ENCODE measurements around the gene ZNF471. TPM values are rescaled to one million over a fixed set of nuclear protein-coding genes. Genes with fewer than 3 reads are reported as not detected.

ZNF471 gene
- total RNA-seq = 2.4 and 3.2 TPM in 2 replicates

DNA sequence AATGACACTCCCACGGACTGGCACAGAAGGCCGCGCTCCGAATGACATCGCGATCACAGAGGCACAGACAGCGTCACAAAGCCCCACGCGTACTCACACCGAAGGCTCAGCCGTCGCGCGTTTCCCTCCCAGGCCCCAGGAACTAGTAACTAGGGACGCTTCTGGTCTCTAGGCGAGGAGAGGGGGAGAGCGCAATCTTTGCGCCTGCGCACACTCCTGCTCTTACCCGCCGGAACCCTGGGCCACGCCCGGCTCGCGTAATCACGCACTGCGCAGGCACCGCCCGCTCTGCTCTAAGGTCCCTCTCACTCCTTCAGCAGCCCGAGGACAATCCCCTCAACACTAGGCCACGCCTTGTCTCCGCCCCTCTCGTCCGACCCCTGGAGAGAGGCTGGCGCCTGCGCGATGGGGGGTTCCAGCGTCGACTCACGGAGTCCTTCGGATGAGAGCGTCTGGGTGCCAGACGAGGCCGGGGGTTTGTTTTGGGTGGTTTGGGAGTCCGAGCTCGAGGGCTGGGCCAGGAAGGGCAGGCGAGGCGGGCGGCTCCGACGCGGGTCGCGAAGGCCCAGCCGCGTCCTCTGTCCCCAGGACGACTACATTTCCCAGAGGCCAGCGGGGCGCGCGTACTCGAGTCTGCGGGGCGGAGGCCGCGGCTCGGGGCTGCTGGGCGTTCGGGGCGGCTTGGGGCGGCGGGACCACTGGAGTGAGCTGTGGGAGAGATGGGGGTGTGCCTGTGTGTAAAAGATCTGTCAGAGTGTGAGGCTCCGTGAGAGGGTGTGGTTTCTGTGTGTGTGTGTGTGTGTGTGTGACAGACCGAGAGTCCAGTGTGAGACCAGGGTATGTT, at the start of gene ZNF471:
ZNF471 (plus strand) TSS at position 410 of the 844 bp plus-strand sequence. CDS start 3,717 bp downstream, outside the sequence.
- DNase-seq = peak; percentile 99

DNA sequence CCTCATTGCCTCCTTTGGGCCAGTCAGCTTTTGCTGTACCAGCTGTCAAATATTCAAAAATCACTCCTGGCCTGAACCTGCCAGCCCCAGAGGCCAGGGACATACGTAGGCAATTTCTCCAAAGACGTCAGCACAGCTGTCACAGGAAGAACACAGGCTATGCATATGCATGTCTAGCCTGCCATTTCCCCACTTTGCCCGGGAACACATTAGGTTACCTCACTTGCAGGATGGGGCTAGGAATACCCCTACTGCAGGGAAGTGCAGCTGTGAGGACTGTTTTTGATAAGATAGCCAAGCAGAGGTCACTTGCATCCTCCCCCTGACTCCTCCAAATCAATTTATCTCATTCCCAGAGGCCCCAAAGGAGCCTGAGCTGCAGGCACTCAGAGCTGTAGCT, 33.3 kb upstream of the ZNF471 start:
- DNase-seq = no peak

DNA sequence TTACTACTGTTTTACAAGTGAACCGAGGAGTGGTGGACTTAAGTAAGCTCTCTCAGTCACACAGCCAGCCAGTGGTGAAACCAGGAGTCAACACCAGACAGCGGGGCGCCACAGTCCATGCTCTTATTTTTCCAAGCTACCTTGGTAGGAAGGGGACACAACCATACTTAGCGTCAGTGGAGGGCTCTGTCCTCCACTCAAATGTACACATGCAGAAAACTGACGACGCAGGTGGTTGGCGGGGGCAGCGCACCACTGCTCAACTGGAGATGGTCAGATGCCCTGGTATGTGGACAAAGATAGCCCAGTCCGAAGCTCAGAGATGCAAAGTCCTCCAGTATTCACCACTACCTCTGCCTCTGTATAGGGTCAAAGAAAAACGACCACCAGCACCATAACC, 31.6 kb upstream of the ZNF471 start:
- DNase-seq = no peak

DNA sequence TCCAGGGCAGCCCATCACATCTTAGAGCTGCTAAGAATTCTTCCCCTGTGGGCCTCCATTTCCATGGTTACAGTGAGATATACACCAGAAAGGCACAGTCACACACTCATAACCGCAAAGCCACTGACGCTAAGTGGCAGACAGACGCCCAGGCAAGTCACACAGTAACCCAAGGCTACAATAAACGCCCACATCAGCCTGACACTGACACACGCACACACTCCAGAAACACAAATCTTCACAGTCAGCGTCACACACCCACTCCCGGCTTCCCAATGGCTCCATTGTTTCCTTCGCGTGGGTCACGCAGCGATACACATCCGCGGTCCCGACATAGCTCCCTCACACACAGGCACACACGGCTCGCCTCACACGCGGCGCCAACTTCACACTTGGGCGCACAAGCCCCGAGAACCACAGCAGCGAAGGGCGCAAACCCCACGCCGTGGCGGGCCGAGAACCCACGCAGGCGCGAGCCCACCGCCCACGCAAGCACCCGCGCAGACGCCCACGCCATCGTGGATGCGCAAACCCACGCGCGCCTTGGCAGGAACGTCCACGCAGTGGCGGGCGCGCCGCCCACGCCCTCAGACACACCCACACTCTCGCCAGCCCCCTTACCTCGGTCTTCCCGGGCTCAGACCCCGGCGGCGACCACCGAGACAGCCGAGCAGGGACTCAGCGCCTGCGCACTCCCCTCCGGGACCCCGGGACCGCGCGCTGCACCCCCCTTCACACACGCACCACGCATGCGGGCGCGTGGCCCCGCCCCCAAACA, 30.8 kb upstream of the ZNF471 start, which contains the start of gene ZNF667:
ZNF667 (minus strand) TSS at position 695 of the 778 bp plus-strand sequence. CDS start 14,975 bp downstream, outside the sequence.
- peak; percentile 11 for DNase-seq

DNA sequence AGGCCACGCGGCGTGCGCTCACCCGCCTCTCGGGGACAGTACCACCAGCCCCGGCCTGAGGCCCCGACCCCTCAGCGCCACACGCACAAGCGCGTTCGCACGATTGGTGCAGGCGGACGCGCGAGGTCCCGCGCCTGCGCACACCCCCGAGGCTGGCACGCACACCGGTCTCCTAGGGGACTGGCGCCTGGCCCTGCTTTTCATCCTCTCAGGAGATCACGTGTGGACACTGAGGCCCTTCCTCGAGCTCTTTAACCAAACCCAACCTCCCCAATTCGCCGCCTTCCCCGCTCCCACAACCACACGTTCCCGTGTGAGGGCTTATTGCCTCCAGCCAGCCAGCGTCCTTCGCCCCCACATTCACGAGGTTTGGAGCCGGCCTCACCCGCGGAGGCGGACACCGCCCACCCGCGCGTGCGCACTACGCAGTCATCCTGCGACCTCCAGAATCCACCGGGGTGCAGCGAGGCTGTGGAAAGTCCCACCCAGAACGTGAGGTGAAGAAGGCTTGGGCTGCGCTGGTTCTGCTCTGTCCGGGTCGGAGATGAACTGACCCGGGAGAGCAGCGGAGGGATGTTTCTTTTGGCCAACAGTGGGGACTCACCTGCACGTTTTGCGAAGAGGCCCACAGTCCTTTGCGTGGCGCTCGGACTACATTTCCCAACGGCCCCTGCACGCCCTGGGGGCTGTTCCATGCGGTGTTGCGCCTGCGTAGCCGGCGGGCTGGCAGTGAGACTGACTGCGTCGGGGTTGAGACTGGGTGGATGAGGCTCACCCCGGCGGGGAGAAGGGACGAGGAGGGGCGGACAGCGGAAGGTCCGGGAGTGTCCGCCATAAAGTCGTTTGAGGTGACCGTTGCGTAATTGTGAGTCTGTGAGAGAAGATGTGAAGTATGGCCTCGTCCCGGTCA, 30.0 kb upstream of the ZNF471 start:
- peak; percentile 83 for DNase-seq

DNA sequence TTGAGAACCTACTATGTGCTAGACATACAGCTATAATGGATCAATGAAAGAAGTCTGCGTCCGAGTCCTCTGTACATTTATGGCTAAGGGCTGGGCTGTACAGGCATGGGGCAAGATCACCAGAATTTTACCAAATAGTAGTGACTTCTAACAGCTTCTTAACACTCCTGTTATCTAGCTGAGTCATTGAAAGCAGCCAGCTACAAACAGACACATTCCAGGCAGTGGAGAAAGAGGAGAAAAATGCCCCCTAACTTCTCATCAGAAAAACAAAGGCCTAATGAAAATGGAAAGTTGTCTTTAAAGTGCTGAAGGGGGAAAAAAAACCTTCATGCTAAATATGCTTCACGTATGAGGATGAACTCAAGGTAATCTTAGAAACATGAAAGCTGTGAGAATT, 16.3 kb upstream of the ZNF471 start:
- no peak for DNase-seq

DNA sequence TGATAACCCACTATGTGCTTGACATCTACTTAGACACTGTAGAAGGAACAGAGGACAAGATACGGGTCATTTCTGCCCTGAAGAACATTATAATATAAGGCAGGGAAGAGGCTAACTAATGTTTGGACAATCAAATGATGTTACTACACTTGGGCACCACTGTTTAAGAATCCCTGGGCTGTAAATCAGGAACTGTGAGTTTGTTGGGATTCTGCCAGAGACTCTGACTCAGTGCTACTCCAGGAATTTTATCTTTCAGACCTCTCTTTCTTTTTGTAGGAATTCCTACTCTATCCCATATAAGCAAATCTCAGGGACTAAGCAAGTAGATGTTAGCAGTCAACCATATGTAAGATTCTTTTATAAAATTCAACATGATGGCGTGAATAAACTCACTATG, 3.1 kb upstream of the ZNF471 start:
- no peak for DNase-seq

DNA sequence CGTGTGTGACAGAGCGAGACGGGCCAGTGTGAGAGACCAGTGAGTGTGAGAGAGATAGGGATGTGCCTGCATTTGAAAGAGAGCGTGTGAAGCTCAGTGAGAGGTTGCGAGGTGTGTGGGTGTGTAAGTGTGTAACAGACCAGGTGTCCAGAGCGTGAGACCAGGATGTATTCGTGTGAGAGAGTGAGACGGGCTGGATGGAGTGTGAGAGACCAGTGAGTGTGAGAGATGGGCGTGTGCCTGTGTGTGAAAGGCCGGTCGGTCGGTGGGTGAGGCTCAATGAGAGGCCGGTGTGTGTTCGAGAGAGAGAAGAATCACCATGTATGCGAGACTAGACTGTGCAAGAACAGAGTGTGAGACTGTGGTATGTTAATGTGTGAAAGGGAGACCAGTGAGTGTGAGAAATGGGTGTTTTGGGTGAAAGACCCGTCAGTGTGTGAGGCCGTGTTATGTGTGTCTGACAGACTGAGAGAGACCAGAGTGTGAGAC, 679 bp downstream of the ZNF471 start:
- no peak for DNase-seq

DNA sequence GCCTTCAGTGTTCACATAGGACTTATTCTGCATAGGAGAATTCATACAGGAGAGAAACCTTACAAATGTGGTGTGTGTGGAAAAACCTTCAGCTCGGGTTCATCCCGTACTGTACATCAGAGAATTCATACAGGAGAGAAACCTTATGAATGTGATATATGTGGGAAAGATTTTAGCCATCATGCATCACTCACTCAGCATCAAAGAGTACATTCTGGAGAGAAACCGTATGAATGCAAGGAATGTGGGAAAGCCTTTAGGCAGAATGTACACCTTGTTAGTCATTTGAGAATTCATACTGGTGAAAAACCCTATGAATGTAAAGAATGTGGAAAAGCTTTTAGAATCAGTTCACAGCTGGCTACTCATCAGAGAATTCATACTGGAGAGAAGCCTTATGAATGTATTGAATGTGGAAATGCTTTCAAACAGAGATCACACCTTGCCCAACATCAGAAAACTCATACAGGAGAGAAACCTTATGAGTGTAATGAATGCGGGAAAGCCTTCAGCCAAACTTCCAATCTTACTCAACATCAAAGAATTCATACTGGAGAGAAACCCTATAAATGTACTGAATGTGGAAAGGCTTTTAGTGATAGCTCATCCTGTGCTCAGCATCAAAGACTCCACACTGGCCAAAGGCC, 17.7 kb downstream of the ZNF471 start:
- DNase-seq = no peak

DNA sequence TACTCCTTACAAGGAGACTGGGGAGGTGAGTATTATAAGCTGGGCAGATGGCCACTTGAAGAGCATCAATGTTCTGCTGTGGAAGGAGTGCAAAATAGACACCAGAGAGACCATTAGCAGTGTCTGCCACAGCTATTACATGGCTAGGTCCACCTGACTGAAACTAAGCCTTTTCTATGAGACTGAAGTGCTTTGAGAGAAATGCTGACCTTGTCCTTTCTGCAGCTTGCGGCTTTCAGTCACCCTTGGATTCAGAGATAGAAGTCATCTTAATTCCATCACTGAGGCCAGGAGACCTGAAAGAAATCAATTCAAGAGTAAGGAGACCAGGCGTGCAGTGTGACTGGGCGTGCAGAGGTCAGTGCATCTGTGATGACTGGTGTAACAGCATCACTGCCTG, 29.8 kb downstream of the ZNF471 start:
- no peak for DNase-seq

DNA sequence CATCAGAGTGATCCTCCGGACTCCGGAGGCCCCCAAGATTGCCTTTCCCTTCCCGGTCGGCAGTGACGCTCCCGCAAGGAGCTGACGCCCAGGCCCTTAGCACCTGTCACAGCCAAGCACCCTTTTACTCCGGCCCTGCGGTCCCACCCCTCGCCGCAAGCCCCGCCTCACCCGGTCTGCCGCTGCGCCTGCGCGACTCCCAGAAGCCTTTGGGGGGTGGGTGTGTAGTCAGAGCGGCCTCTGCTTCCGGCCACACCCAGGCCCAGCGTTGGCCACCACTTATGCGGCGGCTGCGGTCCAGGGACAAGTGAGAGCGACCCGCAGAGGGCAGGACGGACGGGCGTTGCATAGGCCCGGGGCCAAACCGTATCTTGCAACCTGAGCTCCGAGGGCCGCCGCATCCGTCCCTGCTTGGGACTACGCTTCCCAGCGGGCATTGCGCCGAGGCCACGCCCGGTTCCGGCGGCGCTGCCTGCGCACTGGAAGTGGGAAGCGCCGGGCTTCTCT, 30.7 kb downstream of the ZNF471 start:
- peak; percentile 93 for DNase-seq

DNA sequence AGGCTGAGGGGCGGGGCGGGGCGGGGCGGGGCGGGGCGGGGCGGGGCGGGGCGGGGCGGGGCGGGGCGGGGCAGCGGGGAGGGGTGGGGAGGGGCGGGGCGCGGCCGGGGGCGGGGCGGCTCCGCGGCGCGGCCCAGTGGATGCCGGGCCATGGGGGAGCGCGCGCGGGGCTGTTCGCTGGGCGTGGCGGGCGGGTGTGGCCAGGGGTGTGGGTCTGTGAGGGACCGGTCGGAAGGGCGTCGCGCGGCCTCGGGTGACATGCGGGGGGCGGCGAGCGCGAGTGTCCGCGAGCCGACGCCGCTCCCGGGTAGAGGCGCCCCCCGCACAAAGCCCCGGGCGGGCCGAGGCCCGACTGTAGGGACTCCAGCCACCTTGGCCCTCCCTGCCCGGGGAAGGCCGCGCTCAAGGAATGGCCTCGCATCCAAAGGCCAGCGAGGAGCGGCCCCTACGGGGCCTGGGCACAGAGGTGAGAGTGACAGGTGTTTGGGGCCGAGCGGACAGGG, 31.2 kb downstream of the ZNF471 start, which contains the start of gene ZFP28:
ZFP28 (plus strand) TSS at position 188 of the 503 bp plus-strand sequence; CDS start at position 259, 71 bp downstream.
- no peak for DNase-seq

DNA sequence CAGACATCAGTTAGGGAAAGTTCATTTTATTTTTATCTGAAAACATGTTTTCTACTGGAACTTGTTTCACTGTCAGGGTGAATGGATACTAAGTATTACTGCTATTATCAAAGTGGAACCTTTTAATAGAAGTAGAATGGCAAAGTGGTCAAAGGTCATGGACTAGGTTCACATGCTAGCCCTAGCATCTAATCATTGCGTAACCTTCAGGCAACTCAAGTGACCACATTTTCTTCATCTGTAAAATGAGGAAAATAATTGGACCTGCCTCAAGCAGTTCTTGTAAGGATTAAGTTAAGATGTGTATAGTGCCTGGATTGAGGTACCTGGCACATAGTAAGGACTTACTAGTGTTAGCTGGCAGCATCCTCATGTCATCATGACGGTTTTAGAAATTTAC, 36.1 kb downstream of the ZNF471 start:
- no peak for DNase-seq

DNA sequence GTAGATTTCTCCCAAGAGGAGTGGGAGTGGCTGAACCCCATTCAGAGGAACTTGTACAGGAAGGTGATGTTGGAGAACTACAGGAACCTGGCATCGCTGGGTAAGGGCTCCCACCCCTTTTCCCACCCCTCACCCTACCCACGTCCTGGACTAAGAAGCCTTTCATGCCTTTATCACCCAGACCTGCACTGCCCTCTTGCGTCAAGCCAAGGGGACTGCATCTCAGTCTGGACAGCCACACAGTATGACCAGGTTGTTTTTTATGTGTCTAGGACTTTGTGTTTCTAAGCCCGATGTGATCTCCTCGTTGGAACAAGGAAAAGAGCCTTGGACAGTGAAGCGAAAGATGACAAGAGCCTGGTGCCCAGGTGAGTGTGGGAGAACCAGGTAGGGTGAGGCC, 39.9 kb downstream of the ZNF471 start:
- DNase-seq = no peak

DNA sequence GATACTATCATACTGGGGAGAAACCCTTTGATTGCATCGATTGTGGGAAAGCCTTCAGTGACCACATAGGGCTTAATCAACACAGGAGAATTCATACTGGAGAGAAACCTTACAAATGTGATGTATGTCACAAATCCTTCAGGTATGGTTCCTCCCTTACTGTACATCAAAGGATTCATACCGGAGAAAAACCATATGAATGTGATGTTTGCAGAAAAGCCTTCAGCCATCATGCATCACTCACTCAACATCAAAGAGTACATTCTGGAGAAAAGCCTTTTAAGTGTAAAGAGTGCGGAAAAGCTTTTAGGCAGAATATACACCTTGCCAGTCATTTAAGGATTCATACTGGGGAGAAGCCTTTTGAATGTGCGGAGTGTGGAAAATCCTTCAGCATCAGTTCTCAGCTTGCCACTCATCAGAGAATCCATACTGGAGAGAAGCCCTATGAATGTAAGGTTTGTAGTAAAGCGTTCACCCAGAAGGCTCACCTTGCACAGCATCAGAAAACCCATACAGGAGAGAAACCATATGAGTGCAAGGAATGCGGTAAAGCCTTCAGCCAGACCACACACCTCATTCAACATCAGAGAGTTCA, 46.7 kb downstream of the ZNF471 start:
- DNase-seq = no peak

DNA sequence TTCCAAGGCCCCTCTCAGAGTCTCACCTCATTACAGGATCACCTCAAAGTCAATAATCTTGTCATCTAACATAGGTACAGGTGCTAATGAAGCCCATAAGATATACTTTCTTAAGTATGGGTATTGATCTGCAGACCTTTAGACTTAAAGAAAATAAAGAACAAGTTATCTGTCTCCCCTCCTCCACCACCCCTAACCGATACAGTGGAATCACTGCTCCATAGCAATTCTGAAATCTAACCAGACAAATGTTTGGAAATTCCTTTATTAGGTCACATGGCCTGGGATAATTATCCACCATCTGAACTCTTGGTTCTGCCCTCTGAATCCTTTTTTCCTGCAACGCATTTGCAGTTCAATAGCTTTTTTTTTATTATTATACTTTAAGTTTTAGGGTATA, 55.1 kb downstream of the ZNF471 start:
- no peak for DNase-seq

DNA sequence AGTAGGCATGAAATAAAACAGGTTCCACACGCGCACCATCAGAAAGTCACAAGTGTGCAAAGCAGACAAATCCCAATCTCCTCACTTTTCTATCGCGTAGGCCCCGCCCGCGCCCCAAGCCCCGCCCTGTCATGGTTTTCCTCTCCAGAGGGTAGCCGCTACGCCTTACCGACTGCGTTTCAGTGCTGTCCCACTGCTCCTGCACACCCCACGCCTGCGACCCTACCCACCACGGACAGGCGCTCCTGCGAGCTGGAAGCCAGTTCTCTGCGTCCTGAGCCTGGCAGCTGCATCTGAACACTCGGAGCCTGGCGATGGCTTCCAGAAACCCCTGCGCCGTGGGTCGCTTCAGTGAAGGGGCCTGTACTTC, 59.2 kb downstream of the ZNF471 start:
- DNase-seq = peak; percentile 55

DNA sequence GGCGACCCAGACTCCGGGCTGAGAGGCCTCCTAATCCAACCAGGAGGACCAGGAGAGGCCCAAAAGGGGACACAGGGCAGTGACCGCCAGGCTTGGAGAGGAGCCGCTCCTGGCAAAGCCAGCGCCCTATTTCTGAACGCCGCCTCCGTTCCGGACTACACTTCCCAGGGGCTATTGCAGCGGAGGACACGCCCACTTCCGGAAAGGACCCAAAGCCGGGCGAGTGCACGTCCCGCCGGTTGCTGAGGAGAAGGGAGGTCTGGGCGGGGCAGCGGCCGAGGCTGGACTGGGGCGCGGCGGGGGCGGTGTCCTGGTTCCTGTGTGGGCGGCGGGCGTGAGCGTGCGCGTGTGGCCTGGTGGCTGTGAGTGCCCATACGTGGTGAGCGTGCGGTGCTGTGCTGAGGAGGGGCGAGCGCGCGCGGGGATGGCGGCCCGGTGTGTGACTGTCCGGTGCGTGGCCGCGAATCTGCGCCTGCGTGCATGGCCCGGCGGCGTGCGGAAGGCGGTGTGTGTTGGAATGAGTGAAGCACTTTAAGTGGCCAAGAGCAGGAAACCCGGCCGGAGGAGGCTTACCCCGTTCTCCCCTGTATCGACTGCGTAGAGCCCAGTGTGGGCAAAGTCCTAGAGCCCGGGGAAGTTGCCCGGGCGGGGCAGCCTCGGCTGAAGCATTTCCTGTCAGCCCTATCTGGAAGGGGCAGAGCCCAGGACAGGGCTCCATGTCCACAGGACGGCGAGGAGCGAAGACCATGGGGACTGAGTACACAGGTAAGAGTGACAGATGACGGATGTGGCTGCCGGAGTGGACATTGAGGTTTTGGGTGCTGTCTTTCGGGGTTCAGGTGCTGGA, 59.8 kb downstream of the ZNF471 start, which contains the start of gene ZNF470:
ZNF470 (plus strand) TSS at position 195 of the 847 bp plus-strand sequence. CDS start 2,844 bp downstream, outside the sequence.
- DNase-seq = peak; percentile 93

DNA sequence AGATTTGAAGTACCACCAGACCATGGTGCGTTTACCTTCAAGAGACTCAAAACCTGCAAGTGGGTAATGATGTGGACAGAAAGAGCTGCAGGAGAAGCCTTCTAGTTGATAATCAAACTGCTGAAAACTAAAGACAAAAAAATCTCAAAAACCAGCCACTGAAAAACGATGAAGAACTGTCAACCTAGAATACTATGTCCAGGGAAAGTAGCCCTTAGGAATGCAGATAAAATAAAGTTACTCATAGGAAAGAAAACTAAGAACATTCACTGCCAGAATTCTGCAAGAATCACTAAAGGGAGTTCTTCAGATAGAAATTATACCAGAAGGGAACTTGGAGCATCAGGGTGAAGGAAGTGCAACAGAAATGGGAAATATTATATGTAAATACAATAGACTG, 64.9 kb downstream of the ZNF471 start:
- DNase-seq = no peak

DNA sequence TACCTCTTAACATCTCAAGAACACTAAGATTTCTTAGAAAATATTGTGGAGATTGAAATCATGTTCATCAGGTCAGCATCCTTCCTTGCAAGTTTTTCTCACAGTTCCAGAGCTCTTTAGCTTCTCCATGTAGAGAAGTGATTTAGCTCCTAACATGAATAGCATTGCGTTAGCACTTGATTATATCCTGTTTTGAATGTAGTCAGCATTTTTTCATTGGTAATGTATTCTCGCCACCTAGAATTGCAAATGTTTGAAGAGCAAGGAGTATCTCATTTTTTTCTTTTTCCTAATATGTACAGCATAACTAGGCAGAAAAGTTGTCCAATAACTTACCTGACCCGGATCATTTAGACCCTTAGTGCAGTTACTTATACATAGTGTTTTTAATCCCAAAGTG, 66.3 kb downstream of the ZNF471 start:
- DNase-seq = no peak
